GM21723 (cell line): ENCODE results near the gene PLA2G12B.

ENCODE experiments used
- ATAC-seq: cut with Tn5 transposase; IDR thresholded peaks from one replicate; pipeline ENCODE4 v1.9.1; 2021; ENCODE audit warnings: mild to moderate bottlenecking, moderate library complexity; ENCODE audit not compliant: unreplicated experiment

Gene PLA2G12B

GRCh38 chr10:72895236-72895850 is 59.3 kb downstream of the PLA2G12B start:
- no peak for ATAC-seq

GRCh38 chr10:72893136-72893798 is 61.3 kb downstream of the PLA2G12B start, which contains the start of gene OIT3:
OIT3 (plus strand) TSS chr10:72893739; CDS start chr10:72893799, 60 bp downstream.
- no peak for ATAC-seq

- ATAC-seq: no peak
Observed at GRCh38 chr10:72890086-72890485, 64.5 kb downstream of the PLA2G12B start.

- no peak for ATAC-seq
Observed at GRCh38 chr10:72889391-72889831, 65.2 kb downstream of the PLA2G12B start.

GRCh38 chr10:72888151-72888638 is 66.4 kb downstream of the PLA2G12B start:
- ATAC-seq: no peak

GRCh38 chr10:72887043-72887442 is 67.6 kb downstream of the PLA2G12B start:
- no peak for ATAC-seq

GRCh38 chr10:72886621-72887020 is 68.0 kb downstream of the PLA2G12B start:
- ATAC-seq: no peak

- ATAC-seq: no peak
Observed at GRCh38 chr10:72885953-72886352, 68.7 kb downstream of the PLA2G12B start.
